ENCODE results near the gene ATP11A. TPM values are rescaled to one million over a fixed set of nuclear protein-coding genes. Genes with fewer than 3 reads are reported as not detected.

ATP11A gene
- total RNA-seq, 2 donors from 2014 or later: 10.9 to 89.3 TPM

- H3K36me3 ChIP-seq: no peaks in the 10 kb centered on the region
- no peaks in the 10 kb centered on the region for H3K27me3 ChIP-seq (replicated peaks; ENCODE audit: insufficient read depth)
- H3K9me3 ChIP-seq: no peaks in the 10 kb centered on the region
- peaks cover 6% of the 10 kb centered on the region for H3K4me1 ChIP-seq (replicated peaks)
- intact Hi-C loops (cut with DNase I): no loop called here
- 96% methylated on average over 6 of the region's 6 CpGs for WGBS
- DNase-seq (ENCODE audit: low spot score): no peak
- TF ChIP-seq POLR2AphosphoS5 (IDR thresholded peaks at IDR 0.05) (no peak), POLR2A (IDR thresholded peaks at IDR 0.05) (no peak), CTCF (IDR thresholded peaks at IDR 0.05) (no peak)
- no peak overlapping the region for H3K27ac ChIP-seq
- no peak overlapping the region for H3K4me3 ChIP-seq
These were observed 207.7 kb downstream of the ATP11A start for GRCh38 chr13:112897603-112897955.

GRCh38 chr13:112897956-112898620, 208.2 kb downstream of the ATP11A start:
- DNase-seq (ENCODE audit: low spot score): no peak
- H3K27me3 ChIP-seq (replicated peaks; ENCODE audit: insufficient read depth): no peaks in the 10 kb centered on the region

GRCh38 chr13:112898621-112899280, 208.9 kb downstream of the ATP11A start:
- Histone ChIP-seq H3K4me3 (no peak overlapping the region), H3K27me3 (replicated peaks; ENCODE audit: insufficient read depth) (no peaks in the 10 kb centered on the region), H3K9me3 (no peaks in the 10 kb centered on the region), H3K36me3 (no peaks in the 10 kb centered on the region), H3K27ac (no peak overlapping the region), H3K4me1 (replicated peaks) (peaks cover 8% of the 10 kb centered on the region)
- intact Hi-C loops (cut with DNase I): no loop called here
- DNase-seq (ENCODE audit: low spot score): no peak
- 88% methylated on average over 24 of the region's 26 CpGs for WGBS
- TF ChIP-seq CTCF (IDR thresholded peaks at IDR 0.05) (no peak), POLR2AphosphoS5 (IDR thresholded peaks at IDR 0.05) (no peak), POLR2A (IDR thresholded peaks at IDR 0.05) (no peak)

More at GRCh38 chr13:112897956-112898620, 208.2 kb downstream of the ATP11A start:
- Histone ChIP-seq H3K27ac (no peak overlapping the region), H3K36me3 (no peaks in the 10 kb centered on the region), H3K9me3 (no peaks in the 10 kb centered on the region), H3K4me3 (no peak overlapping the region), H3K4me1 (replicated peaks) (peaks cover 12% of the 10 kb centered on the region)
- WGBS: 94% methylated on average over 39 of the region's 39 CpGs
- intact Hi-C loops (cut with DNase I): no loop called here
- TF ChIP-seq POLR2A (IDR thresholded peaks at IDR 0.05) (no peak), CTCF (IDR thresholded peaks at IDR 0.05) (no peak), POLR2AphosphoS5 (IDR thresholded peaks at IDR 0.05) (no peak)

- no peak for DNase-seq (ENCODE audit: low spot score)
- no peaks in the 10 kb centered on the region for H3K27me3 ChIP-seq (replicated peaks; ENCODE audit: insufficient read depth)
- no peak for TF ChIP-seq CTCF (IDR thresholded peaks at IDR 0.05)
- H3K27ac ChIP-seq: no peak overlapping the region
- no peaks in the 10 kb centered on the region for H3K9me3 ChIP-seq
- no peaks in the 10 kb centered on the region for H3K36me3 ChIP-seq
- peaks cover 6% of the 10 kb centered on the region for H3K4me1 ChIP-seq (replicated peaks)
- H3K4me3 ChIP-seq: no peak overlapping the region
- WGBS: 95% methylated on average over 29 of the region's 29 CpGs
- intact Hi-C loops (cut with DNase I): no loop called here
These were observed 209.7 kb downstream of the ATP11A start for GRCh38 chr13:112899281-112900225.
